HG03442 (cell line): ENCODE measurements around the gene ALB.

Source experiments
- ATAC-seq: cut with Tn5 transposase; IDR thresholded peaks from one replicate; pipeline ENCODE4 v1.9.1; 2021; ENCODE audit warnings: mild to moderate bottlenecking, moderate library complexity; ENCODE audit not compliant: unreplicated experiment

Gene ALB

GRCh38 chr4:73408181-73408867, 4.2 kb downstream of the ALB start:
- ATAC-seq = no peak

GRCh38 chr4:73409012-73409862, 5.2 kb downstream of the ALB start:
- ATAC-seq = no peak

- ATAC-seq = no peak
These were observed 6.0 kb downstream of the ALB start for GRCh38 chr4:73409978-73410548.

GRCh38 chr4:73410916-73411730, 7.0 kb downstream of the ALB start:
- ATAC-seq = no peak

GRCh38 chr4:73411731-73412414, 7.8 kb downstream of the ALB start:
- ATAC-seq = no peak

- ATAC-seq = no peak
These were observed 9.2 kb downstream of the ALB start for GRCh38 chr4:73413294-73413755.

GRCh38 chr4:73414936-73415271, 10.8 kb downstream of the ALB start:
- no peak for ATAC-seq

- no peak for ATAC-seq
These were observed 11.7 kb downstream of the ALB start for GRCh38 chr4:73415807-73416238.

GRCh38 chr4:73416423-73417087, 12.5 kb downstream of the ALB start:
- no peak for ATAC-seq

GRCh38 chr4:73417342-73417741, 13.3 kb downstream of the ALB start:
- no peak for ATAC-seq

GRCh38 chr4:73417973-73418372, 13.9 kb downstream of the ALB start:
- ATAC-seq = no peak

GRCh38 chr4:73418677-73419076, 14.6 kb downstream of the ALB start:
- ATAC-seq = no peak

- ATAC-seq = no peak
These were observed 15.3 kb downstream of the ALB start for GRCh38 chr4:73419106-73420038.

- ATAC-seq = no peak
These were observed 16.5 kb downstream of the ALB start for GRCh38 chr4:73420615-73421014.

- no peak for ATAC-seq
These were observed 17.8 kb downstream of the ALB start for GRCh38 chr4:73421708-73422457.

- ATAC-seq = no peak
These were observed 18.3 kb downstream of the ALB start for GRCh38 chr4:73422458-73422752.

GRCh38 chr4:73423184-73423583, 19.1 kb downstream of the ALB start:
- ATAC-seq = no peak

- ATAC-seq = no peak
These were observed 22.6 kb downstream of the ALB start for GRCh38 chr4:73426666-73427065.
